NCI-H2081 treated with DMSO at 0.1 percent for 48 hours (cell line): Measurements from ENCODE around the gene EMC1.
"Not testable (repeated sequence)": the region's sequence is repeated elsewhere in the genome, so short reads cannot be mapped to it uniquely, and the experiment has no call there.

Experiments used
- DNase-seq: peaks from one replicate; lab custom pipeline; 2025; lab: John Stamatoyannopoulos, UW

Gene EMC1

GRCh38 chr1:19251305-19252196, at the start of gene EMC1, which contains the start of gene MRTO4:
EMC1 (minus strand) TSS chr1:19251524; CDS start chr1:19251509, 15 bp downstream.
MRTO4 (plus strand) TSS chr1:19251805; CDS start chr1:19251836, 31 bp downstream.
- DNase-seq: no peak

DNA sequence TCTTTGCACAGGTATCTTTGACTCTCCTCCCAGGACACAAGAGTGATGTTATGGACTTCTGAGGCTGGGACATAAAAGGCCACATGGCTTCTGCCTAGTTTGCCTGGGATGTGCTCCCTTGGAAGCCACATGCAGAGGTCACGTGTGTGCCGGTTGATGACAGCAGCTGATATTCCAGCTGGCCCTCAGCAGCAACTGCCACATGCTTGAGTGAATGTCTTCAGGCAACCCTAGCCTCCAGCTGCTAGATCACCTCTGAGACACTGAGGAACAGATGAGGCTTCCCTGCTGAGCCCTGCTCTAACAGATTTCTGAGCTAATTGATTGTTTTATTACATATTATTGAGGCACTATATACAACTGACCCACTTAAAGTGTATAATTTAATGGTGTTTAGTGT, 48.9 kb upstream of the EMC1 start:
- no peak for DNase-seq

DNA sequence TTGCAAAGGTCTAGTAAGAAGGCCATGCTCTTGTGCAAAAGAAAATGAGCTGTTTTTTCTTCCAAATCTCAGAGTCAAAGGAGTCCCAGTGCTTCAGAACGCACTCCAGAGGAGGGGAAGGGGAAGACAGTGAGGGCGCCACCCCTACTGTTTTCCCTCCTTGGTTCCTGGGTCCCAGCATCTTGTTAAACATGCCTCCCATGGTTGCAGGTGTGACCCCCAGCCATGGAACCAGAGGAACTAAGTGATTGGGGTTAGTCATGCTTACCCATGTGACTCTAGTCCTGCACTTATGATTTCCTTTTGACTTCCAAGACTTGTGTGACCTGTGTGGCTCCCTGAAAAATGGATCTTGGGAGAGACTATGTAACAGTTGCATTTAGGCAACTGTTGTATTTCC, 43.3 kb upstream of the EMC1 start:
- DNase-seq: no peak

DNA sequence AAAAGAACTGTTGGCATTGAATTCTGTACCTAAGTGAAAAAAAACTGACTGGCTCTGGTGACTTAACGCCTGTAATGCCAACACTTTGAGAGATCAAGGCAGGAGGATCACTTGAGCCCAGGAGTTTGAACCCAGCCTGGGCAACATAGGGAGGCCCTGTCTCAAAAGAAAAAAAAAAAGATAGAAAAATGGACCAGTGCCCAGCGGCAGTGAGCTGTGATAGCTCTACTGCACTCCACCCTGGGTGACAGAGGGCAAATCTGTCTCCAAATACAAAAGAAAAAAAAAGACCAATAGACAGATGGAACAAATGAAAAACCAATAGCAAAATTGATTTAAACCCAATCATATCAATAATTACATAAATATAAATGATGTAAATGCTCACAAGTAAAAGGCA, 37.9 kb upstream of the EMC1 start:
- no peak for DNase-seq

GRCh38 chr1:19288324-19289241, 37.3 kb upstream of the EMC1 start, which contains the start of gene AKR7A3:
AKR7A3 (minus strand) TSS chr1:19288770; CDS start chr1:19288709, 61 bp downstream.
- DNase-seq: not testable (repeated sequence)

DNA sequence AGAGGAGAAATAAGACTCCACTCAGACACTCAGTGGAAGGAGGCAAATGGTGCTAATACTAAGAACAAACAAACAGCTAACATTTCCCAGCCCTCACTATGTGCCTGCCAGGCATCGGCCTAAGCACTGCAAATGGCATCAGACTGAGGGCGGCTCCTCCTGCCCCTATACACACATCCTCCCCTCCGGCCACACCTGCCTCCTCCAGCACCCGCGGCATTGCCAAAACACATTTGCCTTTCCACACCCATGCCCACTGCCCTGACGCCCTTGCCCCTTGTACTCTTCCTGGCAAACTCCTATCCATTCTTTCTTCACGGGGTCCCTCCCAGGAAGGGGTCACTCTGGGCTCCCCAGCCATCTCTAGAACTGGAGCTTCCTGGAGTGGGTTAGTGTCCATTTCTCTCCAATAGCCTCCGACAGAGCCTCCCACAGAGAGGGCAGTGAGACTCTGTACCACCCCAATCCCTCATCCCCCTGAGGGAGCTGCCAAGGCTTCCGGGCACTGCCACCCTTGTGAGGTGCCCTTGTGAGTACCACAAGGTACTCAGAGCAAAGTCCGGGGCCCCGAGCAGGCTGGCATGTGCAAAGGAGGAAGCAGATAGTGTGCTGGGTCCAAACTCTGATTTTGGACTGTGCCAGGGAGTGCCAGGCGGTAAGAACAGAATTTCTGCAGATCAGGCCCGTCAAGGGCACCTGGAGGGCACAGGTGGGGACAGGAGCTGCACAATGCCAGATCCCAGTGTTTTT, 36.3 kb upstream of the EMC1 start:
- no peak for DNase-seq

- not testable (repeated sequence) for DNase-seq
Observed at GRCh38 chr1:19285807-19286206, 34.5 kb upstream of the EMC1 start.

DNA sequence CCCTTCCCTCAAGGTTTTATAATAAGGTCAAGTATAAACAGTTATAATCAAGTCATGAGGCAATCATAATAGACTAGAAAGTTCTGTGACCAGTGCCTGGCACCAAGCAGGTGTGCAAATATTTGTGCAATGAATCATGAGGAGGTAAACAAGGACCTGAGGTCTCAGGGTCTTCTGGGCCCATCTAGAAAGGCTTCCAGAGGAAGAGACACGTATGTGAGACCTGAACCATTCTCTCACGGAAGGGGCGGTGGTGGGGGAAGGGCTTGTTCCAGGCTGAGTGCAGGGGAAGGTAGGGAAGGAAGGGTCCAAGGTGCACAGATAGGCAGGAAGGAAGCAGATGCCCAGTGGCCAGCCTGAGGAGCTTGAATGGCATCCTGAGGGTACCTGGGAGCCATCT, 34.0 kb upstream of the EMC1 start:
- DNase-seq: not testable (repeated sequence)

- no peak for DNase-seq
Observed at GRCh38 chr1:19284881-19285280, 33.6 kb upstream of the EMC1 start.

- no peak for DNase-seq
Observed at GRCh38 chr1:19283891-19284290, 32.6 kb upstream of the EMC1 start.

GRCh38 chr1:19274636-19275035, 23.3 kb upstream of the EMC1 start:
- DNase-seq: no peak

DNA sequence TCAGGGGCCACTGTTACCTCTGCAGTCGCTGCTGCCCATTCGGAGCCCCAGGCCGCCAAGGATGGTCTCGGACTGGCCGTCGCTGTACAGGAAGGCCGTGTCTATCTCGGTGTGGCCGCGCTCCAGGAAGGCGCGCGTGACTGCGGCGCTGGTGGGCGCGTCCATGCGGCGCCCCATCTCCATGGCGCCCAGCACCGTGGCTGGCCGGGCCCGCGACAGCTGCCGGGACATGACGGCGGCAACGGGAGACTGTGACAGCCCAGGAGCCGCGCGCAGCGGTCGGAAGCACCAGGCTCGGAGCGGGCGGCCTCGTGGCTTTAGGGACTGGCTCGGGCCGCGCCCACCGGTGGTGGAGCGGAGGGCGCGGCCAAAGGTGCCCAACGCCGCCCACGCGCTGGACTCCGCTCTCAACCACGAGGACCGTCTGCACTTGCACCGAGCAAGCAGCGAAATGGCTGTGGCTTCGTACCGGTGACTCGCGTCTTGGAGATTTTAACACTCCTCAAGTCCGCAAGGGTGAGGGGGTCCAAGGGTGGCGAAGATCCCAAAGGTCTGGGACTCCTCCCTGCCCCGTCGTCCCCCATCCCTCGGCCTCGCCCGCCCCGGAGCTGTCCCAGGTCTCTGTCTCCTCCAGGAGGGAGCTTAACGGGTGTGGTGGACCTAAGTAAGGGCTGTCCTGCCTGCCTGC, 22.7 kb upstream of the EMC1 start:
- not testable (repeated sequence) for DNase-seq

DNA sequence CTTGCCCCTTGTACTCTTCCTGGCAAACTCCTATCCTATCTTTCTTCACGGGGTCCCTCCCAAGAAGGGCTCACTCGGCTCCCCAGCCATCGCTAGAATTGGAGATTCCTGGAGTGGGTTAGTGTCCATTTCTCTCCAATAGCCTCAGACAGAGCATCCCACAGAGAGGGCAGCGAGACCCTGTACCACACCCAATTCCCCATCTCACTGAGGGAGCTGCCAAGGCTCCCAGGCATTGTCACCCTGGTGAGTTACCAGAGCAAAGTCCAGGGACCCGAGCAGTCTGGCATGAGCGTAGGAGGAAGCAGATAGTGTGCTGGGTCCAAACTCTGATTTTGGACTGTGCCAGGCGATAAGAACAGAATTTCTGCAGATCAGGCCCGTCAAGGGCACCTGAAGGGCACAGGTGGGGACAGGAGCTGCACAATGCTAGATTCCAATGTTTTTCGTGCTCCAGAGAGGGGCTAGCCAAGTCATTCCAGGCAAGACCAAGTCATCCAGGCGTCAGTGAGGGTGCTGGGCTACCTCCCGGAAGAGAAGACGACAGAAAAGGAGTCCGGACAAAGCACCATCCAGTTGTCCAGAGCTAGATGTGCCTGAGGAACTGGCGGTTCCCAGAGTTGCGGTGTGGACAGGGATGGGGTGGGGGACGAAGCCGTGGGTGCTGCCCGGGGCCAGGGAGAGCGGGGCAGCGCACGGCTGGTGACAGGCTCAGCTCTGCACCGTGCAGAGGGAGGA, 22.0 kb upstream of the EMC1 start:
- DNase-seq: no peak

- no peak for DNase-seq
Observed at GRCh38 chr1:19272064-19272463, 20.7 kb upstream of the EMC1 start.

DNA sequence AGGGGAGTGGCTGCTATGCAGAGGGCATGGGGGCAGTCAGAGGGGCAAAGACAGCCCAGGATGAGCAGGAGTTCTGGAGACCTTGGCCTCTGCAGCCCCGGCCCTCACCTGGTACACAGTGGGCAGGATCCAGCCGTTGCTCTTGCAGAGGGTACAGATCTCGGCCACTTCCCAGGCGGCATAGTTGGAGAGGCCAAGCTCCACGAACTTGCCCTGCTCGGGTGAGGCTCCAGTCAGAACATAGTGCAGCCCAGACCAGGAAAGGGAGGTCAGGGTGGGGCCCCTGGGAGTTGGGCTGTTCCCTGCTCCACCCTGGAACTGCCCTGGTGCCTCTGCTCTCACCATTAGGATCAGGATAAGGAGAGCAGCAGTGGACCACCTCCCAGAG, 19.0 kb upstream of the EMC1 start:
- not testable (repeated sequence) for DNase-seq

DNA sequence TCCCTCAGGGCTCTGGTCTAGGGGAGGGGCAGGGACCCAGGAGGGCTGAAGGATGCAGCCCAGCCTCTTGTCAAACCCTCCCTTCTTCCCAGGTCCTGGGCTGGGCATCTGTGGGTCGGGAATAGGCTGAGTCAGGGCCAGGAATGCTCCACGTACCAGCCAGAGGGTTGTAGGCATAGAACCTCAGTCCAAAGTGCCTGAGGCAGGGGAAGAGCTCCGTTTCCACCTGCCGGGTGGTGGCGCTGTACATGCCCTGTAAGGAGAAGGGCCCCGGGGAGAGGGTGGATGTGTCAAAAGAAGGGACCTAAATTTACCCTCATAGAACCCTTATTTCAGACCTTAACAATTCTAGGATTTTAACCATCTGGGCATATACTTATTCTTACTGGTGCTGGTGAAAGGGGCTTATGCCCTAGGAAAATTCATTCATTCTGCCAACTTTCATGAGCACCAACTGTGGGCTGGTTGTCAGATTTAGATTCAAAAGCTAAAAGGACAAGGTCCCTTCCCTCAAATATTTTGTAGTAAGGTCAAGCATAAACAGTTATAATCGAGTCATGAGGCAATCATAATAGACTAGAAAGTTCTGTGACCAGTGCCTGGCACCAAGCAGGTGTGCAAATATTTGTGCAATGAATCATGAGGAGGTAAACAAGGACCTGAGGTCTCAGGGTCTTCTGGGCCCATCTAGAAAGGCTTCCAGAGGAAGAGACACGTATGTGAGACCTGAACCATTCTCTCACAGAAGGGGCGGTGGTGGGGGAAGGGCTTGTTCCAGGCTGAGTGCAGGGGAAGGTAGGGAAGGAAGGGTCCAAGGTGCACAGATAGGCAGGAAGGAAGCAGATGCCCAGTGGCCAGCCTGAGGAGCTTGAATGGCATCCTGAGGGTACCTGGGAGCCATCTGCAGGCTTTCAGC, 18.4 kb upstream of the EMC1 start:
- DNase-seq: not testable (repeated sequence)

DNA sequence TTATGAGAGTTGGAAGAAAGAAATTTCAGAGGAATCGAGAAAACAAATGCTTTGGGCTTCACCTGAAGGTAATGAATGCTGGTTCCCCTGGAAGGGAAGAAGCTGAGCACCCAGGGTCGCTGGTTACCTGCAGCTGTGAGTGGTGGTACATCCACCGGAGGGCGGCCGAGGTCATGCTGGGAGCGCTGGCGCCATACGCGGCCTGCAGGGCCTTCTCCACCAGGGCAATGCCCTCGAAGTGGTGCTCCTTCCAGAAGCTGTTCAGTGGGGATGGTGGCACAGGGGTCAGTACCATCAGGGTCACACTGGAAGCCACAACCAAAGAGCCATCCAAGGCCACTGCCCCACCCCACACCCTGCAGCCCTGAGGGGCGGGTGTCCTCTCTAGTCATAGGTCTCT, 17.1 kb upstream of the EMC1 start:
- DNase-seq: no peak

DNA sequence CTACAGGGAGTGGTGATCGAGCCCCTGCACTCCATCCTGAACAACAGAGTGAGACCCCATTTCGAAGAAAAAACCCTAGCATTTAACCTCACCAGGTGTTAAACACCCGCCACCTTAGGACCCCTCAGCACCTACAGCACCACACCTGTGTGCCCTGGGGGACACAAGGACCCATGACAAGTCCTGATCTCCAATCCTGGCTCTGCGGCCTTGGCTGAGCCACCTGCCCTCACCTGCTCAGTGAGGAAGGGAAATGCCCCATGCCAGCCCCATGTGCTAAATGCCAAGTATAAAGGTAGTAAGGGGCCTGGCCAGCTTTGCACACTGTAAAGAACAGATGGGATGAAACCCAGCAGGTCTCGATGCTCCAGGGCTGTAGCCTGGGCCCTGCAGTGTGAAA, 11.4 kb upstream of the EMC1 start:
- DNase-seq: no peak

DNA sequence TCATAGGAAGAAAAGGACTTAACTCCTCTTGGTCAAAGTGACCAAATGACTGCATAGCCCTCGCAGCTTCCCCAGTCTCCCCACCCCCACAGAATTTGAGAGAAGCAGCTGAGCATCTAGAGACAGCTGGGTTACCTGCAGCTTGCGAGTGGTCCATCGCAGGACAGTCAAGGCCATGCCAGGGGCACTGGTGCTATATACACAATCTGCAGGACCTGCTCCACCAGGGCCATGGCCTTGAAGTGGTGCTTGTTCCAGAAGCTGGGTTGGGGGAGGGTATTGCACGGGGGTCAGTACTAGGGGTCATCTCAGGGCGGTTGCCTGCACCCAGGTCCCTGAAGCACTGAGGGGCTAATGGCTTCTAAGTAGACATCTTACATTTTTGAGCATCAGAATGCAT, 10.7 kb upstream of the EMC1 start:
- DNase-seq: no peak
